Mesenchymal stem cell (in vitro differentiated cells and primary cell): ENCODE data around the gene TUBB2A.

ENCODE experiments used
- DNase-seq: peaks from one replicate; pipeline ENCODE4 v3.0.0-alpha.2; 2013
- H2AFZ ChIP-seq: one replicate; pipeline ENCODE4 v1.6.1; 2013; ENCODE audit warnings: low read depth, mild to moderate bottlenecking, control low read depth, inconsistent platforms, low read length, moderate library complexity
- H2AK5ac ChIP-seq: 2 replicates; pipeline ENCODE4 v1.6.1; 2013; ENCODE audit warnings: low read length, moderate library complexity, mild to moderate bottlenecking, inconsistent platforms; ENCODE audit not compliant: severe bottlenecking
- H2BK120ac ChIP-seq: one replicate; pipeline ENCODE4 v1.6.1; 2013; ENCODE audit warnings: low read depth, mild to moderate bottlenecking, inconsistent platforms, low read length, moderate library complexity
- H2BK12ac ChIP-seq, 2 experiments: one replicate each; pipeline ENCODE4 v1.6.1; 2013; ENCODE audit warnings: inconsistent platforms in 2 of 2, low read length in 2 of 2, mild to moderate bottlenecking in 2 of 2, moderate library complexity in 2 of 2, control low read depth in 1 of 2
- H2BK15ac ChIP-seq: one replicate; pipeline ENCODE4 v1.6.1; 2013; ENCODE audit warnings: mild to moderate bottlenecking, low read depth, inconsistent platforms; ENCODE audit not compliant: poor library complexity, severe bottlenecking
- H2BK5ac ChIP-seq: 2 replicates; pipeline ENCODE4 v1.6.1; 2013; ENCODE audit warnings: low read depth, mild to moderate bottlenecking, low read length, control low read depth, inconsistent platforms; ENCODE audit not compliant: poor library complexity, severe bottlenecking
- H3K14ac ChIP-seq, 2 experiments: one replicate each; pipeline ENCODE4 v1.6.1; 2013; ENCODE audit warnings: inconsistent platforms in 2 of 2, low read length in 2 of 2, control low read depth in 1 of 2, mild to moderate bottlenecking in 1 of 2, moderate library complexity in 1 of 2
- H3K18ac ChIP-seq, 2 experiments: one replicate each; pipeline ENCODE4 v1.6.1; 2013; ENCODE audit warnings: inconsistent platforms in 2 of 2, low read length in 2 of 2, control low read depth in 1 of 2, low read depth in 1 of 2, mild to moderate bottlenecking in 1 of 2
- H3K23ac ChIP-seq, 2 experiments: one replicate each; pipeline ENCODE4 v1.6.1; 2013; ENCODE audit warnings: inconsistent platforms in 2 of 2, low read length in 2 of 2, mild to moderate bottlenecking in 2 of 2, moderate library complexity in 2 of 2, control low read depth in 1 of 2
- H3K27ac ChIP-seq: 2 replicates; pipeline ENCODE4 v1.5.1; 2013; ENCODE audit warnings: mild to moderate bottlenecking, moderate library complexity, low read length, control low read depth, inconsistent platforms; ENCODE audit not compliant: poor library complexity, severe bottlenecking
- H3K27me3 ChIP-seq, 2 experiments: 2 replicates each; pipeline versions ENCODE4 v1.6.1 to v1.7.0; 2013; ENCODE audit warnings: low read length in 2 of 2, mild to moderate bottlenecking in 2 of 2, moderate library complexity in 2 of 2, control low read depth in 1 of 2, inconsistent platforms in 1 of 2; ENCODE audit not compliant: control insufficient read depth in 1 of 2, insufficient read depth in 1 of 2
- H3K36me3 ChIP-seq, 2 experiments: 2 replicates each; pipeline versions ENCODE4 v1.6.1 to v1.7.0; 2013; ENCODE audit warnings: low read length in 2 of 2, control low read depth in 1 of 2, inconsistent platforms in 1 of 2, low read depth in 1 of 2, mild to moderate bottlenecking in 1 of 2; ENCODE audit not compliant: insufficient read depth in 2 of 2, control insufficient read depth in 1 of 2
- H3K4ac ChIP-seq, 2 experiments: one replicate each; pipeline ENCODE4 v1.6.1; 2013; ENCODE audit warnings: inconsistent platforms in 2 of 2, low read length in 2 of 2, mild to moderate bottlenecking in 2 of 2, moderate library complexity in 2 of 2, control low read depth in 1 of 2, low read depth in 1 of 2
- H3K4me1 ChIP-seq: 2 replicates; pipeline ENCODE4 v1.6.1; 2013; ENCODE audit warnings: low read depth, low read length, control low read depth; ENCODE audit not compliant: control insufficient read depth, insufficient read depth
- H3K4me2 ChIP-seq: 2 replicates; pipeline ENCODE4 v1.6.1; 2013; ENCODE audit warnings: low read length, mild to moderate bottlenecking, inconsistent platforms; ENCODE audit not compliant: poor library complexity, severe bottlenecking
- H3K4me3 ChIP-seq, 2 experiments: 2 replicates each; pipeline versions ENCODE4 v1.5.1 to v1.7.0; 2013; ENCODE audit warnings: low read length in 2 of 2, mild to moderate bottlenecking in 2 of 2, control low read depth in 1 of 2, low read depth in 1 of 2; ENCODE audit not compliant: insufficient read depth in 1 of 2
- H3K79me1 ChIP-seq: replicated peaks from 2 replicates; pipeline ENCODE4 v1.6.1; 2013; ENCODE audit warnings: mild to moderate bottlenecking, control low read depth, low read length, inconsistent platforms; ENCODE audit not compliant: poor library complexity, severe bottlenecking
- H3K9ac ChIP-seq: 2 replicates; pipeline ENCODE4 v1.7.0; 2013; ENCODE audit warnings: mild to moderate bottlenecking, low read length, moderate library complexity
- H3K9me3 ChIP-seq: 2 replicates; pipeline ENCODE4 v1.7.0; 2013; ENCODE audit warnings: mild to moderate bottlenecking, low read length; ENCODE audit not compliant: control insufficient read depth
- H4K8ac ChIP-seq: one replicate; pipeline ENCODE4 v1.6.1; 2013; ENCODE audit warnings: inconsistent platforms, mild to moderate bottlenecking, low read length, moderate library complexity
- H4K91ac ChIP-seq: one replicate; pipeline ENCODE4 v1.6.1; 2013; ENCODE audit warnings: mild to moderate bottlenecking, low read length, inconsistent platforms
- WGBS: methylation state at CpG from one replicate; pipeline ENCODE4 v1.1.7; 2013; ENCODE audit warnings: mixed read lengths; 5-methylcytosine and 5-hydroxymethylcytosine counted together

Gene TUBB2A

GRCh38 chr6:3194535-3195419, 37.4 kb upstream of the TUBB2A start:
- peak overlapping the region; percentile 15 for H2AFZ ChIP-seq
- 64% methylated on average over 19 of the region's 19 CpGs for WGBS

GRCh38 chr6:3193102-3193849, 35.9 kb upstream of the TUBB2A start:
- no peak for DNase-seq
- no peak overlapping the region for H2AFZ ChIP-seq

More at GRCh38 chr6:3194535-3195419, 37.4 kb upstream of the TUBB2A start:
- H3K4me3 ChIP-seq, result no peak overlapping the region
- no peak overlapping the region for H3K23ac ChIP-seq
- H3K9me3 ChIP-seq, result peaks cover 6% of the 10 kb centered on the region
- no peak overlapping the region for H3K18ac ChIP-seq
- H3K9ac ChIP-seq, result no peak overlapping the region
- no peaks in the 10 kb centered on the region for H3K79me1 ChIP-seq
- no peak overlapping the region for H3K4ac ChIP-seq
- H2BK5ac ChIP-seq, result no peak overlapping the region
- H3K14ac ChIP-seq, result no peak overlapping the region
- no peak overlapping the region for H3K27ac ChIP-seq
- peak; percentile 36 for DNase-seq
- no peak overlapping the region for H4K91ac ChIP-seq
- peaks cover 8% of the 10 kb centered on the region for H3K4me1 ChIP-seq
- H2BK120ac ChIP-seq, result no peak overlapping the region
- H3K36me3 ChIP-seq, result no peaks in the 10 kb centered on the region
- H2BK15ac ChIP-seq, result no peak overlapping the region
- H4K8ac ChIP-seq, result no peak overlapping the region
- H2AK5ac ChIP-seq, result no peak overlapping the region
- no peak overlapping the region for H3K4me2 ChIP-seq
- H2BK12ac ChIP-seq, result no peak overlapping the region
- no peaks in the 10 kb centered on the region for H3K27me3 ChIP-seq

DNA sequence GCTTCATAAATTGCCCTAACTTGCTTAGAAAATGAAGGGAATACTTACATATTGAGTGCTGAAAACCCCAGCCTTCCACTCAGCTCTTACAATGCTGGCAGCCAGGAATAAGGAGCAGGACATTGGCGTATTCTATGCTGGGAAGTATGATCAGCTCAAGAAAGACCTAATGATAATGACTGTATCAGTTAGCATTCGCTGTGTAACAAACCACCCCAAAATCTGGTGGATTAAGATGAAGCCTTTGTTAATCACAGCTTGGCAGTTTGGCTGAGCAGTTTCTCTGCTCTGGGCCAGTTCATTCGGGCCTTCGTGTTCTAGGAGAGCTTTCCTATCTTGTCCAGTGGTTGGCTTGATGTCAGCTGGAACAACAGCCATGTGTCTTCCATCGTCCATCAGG, 33.4 kb upstream of the TUBB2A start:
- no peak overlapping the region for H3K4ac ChIP-seq
- no peaks in the 10 kb centered on the region for H3K9me3 ChIP-seq
- 98% methylated on average over 5 of the region's 5 CpGs for WGBS
- H2BK12ac ChIP-seq, result no peak overlapping the region
- H3K4me1 ChIP-seq, result peaks cover 8% of the 10 kb centered on the region
- H3K4me3 ChIP-seq, result no peak overlapping the region
- H4K8ac ChIP-seq, result no peak overlapping the region
- no peak overlapping the region for H2BK15ac ChIP-seq
- no peak overlapping the region for H4K91ac ChIP-seq
- H3K14ac ChIP-seq, result no peak overlapping the region
- no peak for DNase-seq
- H2AFZ ChIP-seq, result no peak overlapping the region
- no peak overlapping the region for H2BK5ac ChIP-seq
- peaks cover 0 to 24% of the 10 kb centered on the region in 2 experiments for H3K27me3 ChIP-seq
- H2AK5ac ChIP-seq, result no peak overlapping the region
- no peaks in the 10 kb centered on the region for H3K79me1 ChIP-seq
- no peak overlapping the region for H3K23ac ChIP-seq
- H3K9ac ChIP-seq, result no peak overlapping the region
- no peak overlapping the region for H3K18ac ChIP-seq
- no peak overlapping the region for H3K27ac ChIP-seq
- no peak overlapping the region for H3K4me2 ChIP-seq
- H3K36me3 ChIP-seq, result no peaks in the 10 kb centered on the region
- no peak overlapping the region for H2BK120ac ChIP-seq

More at GRCh38 chr6:3193102-3193849, 35.9 kb upstream of the TUBB2A start:
- no peak overlapping the region for H3K4me2 ChIP-seq
- no peak overlapping the region for H4K8ac ChIP-seq
- H2BK12ac ChIP-seq, result no peak overlapping the region
- no peak overlapping the region for H3K4ac ChIP-seq
- no peak overlapping the region for H3K14ac ChIP-seq
- peaks cover 0 to 4% of the 10 kb centered on the region in 2 experiments for H3K27me3 ChIP-seq
- H2BK15ac ChIP-seq, result no peak overlapping the region
- no peak overlapping the region for H3K9ac ChIP-seq
- H2BK5ac ChIP-seq, result no peak overlapping the region
- H3K23ac ChIP-seq, result no peak overlapping the region
- H3K4me1 ChIP-seq, result peaks cover 8% of the 10 kb centered on the region
- no peaks in the 10 kb centered on the region for H3K79me1 ChIP-seq
- H3K18ac ChIP-seq, result no peak overlapping the region
- H3K36me3 ChIP-seq, result no peaks in the 10 kb centered on the region
- no peak overlapping the region for H2BK120ac ChIP-seq
- H3K9me3 ChIP-seq, result no peaks in the 10 kb centered on the region
- WGBS, result 87% methylated on average over 22 of the region's 23 CpGs
- no peak overlapping the region for H2AK5ac ChIP-seq
- no peak overlapping the region for H4K91ac ChIP-seq
- no peak overlapping the region for H3K27ac ChIP-seq
- no peak overlapping the region for H3K4me3 ChIP-seq

DNA sequence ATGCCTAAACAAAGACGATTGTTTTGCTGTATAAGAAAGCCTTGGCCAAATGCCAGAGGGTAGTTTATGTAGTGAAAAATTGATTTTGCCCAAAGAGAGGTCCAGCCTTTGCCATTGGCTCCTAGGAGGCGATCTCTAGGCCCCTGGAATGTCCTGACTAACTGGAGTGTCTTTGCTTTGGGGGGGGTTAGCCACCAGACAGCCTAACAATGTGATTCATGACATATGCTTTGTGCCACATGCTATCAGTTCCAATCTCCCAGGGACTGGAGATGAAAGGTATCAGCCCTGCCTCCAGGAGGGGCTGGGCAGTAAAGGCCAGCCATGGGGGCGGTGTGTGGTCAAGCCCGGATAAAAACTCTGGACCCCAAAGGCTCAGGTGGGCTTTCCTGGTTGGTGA, 32.7 kb upstream of the TUBB2A start:
- H4K91ac ChIP-seq, result no peak overlapping the region
- H4K8ac ChIP-seq, result no peak overlapping the region
- H3K4ac ChIP-seq, result no peak overlapping the region
- no peak overlapping the region for H2BK12ac ChIP-seq
- H3K9me3 ChIP-seq, result no peaks in the 10 kb centered on the region
- H3K27ac ChIP-seq, result no peak overlapping the region
- H2AK5ac ChIP-seq, result no peak overlapping the region
- H2AFZ ChIP-seq, result no peak overlapping the region
- H3K4me1 ChIP-seq, result peaks cover 6% of the 10 kb centered on the region
- no peak overlapping the region for H3K9ac ChIP-seq
- no peaks in the 10 kb centered on the region for H3K79me1 ChIP-seq
- no peak overlapping the region for H3K4me2 ChIP-seq
- H3K18ac ChIP-seq, result no peak overlapping the region
- H2BK120ac ChIP-seq, result no peak overlapping the region
- no peak overlapping the region for H2BK15ac ChIP-seq
- no peaks in the 10 kb centered on the region for H3K36me3 ChIP-seq
- 87% methylated on average over 4 of the region's 4 CpGs for WGBS
- DNase-seq, result no peak
- H3K27me3 ChIP-seq, result peaks cover 0 to 31% of the 10 kb centered on the region in 2 experiments
- H2BK5ac ChIP-seq, result no peak overlapping the region
- no peak overlapping the region for H3K23ac ChIP-seq
- no peak overlapping the region for H3K14ac ChIP-seq
- H3K4me3 ChIP-seq, result no peak overlapping the region
